Smooth muscle cell (in vitro differentiated cells): ENCODE measurements around the gene TRAF3. TPM values are rescaled to one million over a fixed set of nuclear protein-coding genes. Genes with fewer than 3 reads are reported as not detected.

Experiments
- DNase-seq: peaks from one replicate; lab custom pipeline; 2025; ENCODE audit not compliant: unreplicated experiment; lab: John Stamatoyannopoulos, UW
- H2AFZ ChIP-seq: fragments of 200-600 bp; sonication (generic); 2 replicates; pipeline ENCODE4 v1.6.0; 2016; ENCODE audit warnings: antibody characterized with exemption, low read depth, mild to moderate bottlenecking
- H3F3A ChIP-seq: fragments of 200-600 bp; sonication (generic); 2 replicates; pipeline ENCODE4 v1.6.0; 2017; ENCODE audit warnings: antibody characterized with exemption, low read depth
- H3K27ac ChIP-seq: fragments of 200-600 bp; sonication (generic); 2 replicates; pipeline ENCODE4 v1.5.1; 2016; ENCODE audit warnings: low read depth, mild to moderate bottlenecking
- H3K27me3 ChIP-seq: fragments of 200-600 bp; sonication (generic); 2 replicates; pipeline ENCODE4 v1.6.1; 2016; ENCODE audit warnings: low read depth, mild to moderate bottlenecking
- H3K36me3 ChIP-seq: fragments of 200-600 bp; sonication (generic); 2 replicates; pipeline ENCODE4 v1.5.1; 2016; ENCODE audit warnings: low read depth
- H3K4me1 ChIP-seq: fragments of 200-600 bp; sonication (generic); 2 replicates; pipeline ENCODE4 v1.5.1; 2016; ENCODE audit warnings: low read depth
- H3K4me2 ChIP-seq: fragments of 200-600 bp; sonication (generic); 2 replicates; pipeline ENCODE4 v1.6.0; 2016; ENCODE audit warnings: mild to moderate bottlenecking
- H3K4me3 ChIP-seq: fragments of 200-600 bp; sonication (generic); 2 replicates; pipeline ENCODE4 v1.5.1; 2016; ENCODE audit warnings: mild to moderate bottlenecking
- H3K79me2 ChIP-seq: fragments of 200-600 bp; sonication (generic); 2 replicates; pipeline ENCODE4 v1.6.0; 2016; ENCODE audit warnings: low read depth, mild to moderate bottlenecking
- H3K9ac ChIP-seq: fragments of 200-600 bp; sonication (generic); 2 replicates; pipeline ENCODE4 v1.6.0; 2016; ENCODE audit warnings: low read depth
- H3K9me3 ChIP-seq: fragments of 200-600 bp; sonication (generic); replicated peaks from 2 replicates; pipeline ENCODE4 v1.5.1; 2016; ENCODE audit warnings: low read depth
- H4K20me1 ChIP-seq: fragments of 200-600 bp; sonication (generic); 2 replicates; pipeline ENCODE4 v1.6.0; 2016; ENCODE audit warnings: low read depth
- WGBS: methylation state at CpG from one replicate; pipeline ENCODE4 v1.1.7; 2016; ENCODE audit warnings: low lambda C conversion rate; 5-methylcytosine and 5-hydroxymethylcytosine counted together
- polyA plus RNA-seq: library from polyadenylated mRNA; unstranded; fragments of >200 nt; fragmentation: Nextera tagmentation; extraction: Ambion mirVana; gene quantifications from 2 replicates; pipeline ENCODE4 v1.2.1, GENCODE V29; 2016
- total RNA-seq: library from RNA; depleted of rRNA; stranded (reverse); fragments of >200 nt; gene quantifications from 2 replicates; pipeline ENCODE4 v1.2.3, GENCODE V29; 2014
- TF ChIP-seq, protein P1 (sequence below): fragments of 200-600 bp; sonication (generic); IDR thresholded peaks from 2 replicates; pipeline ENCODE4 v1.5.1; 2017; ENCODE audit warnings: borderline replicate concordance, mild to moderate bottlenecking, antibody characterized with exemption; ENCODE audit not compliant: insufficient read depth, poor library complexity, severe bottlenecking

TRAF3 gene
- total and polyA plus RNA-seq, 2 experiments from 2014 or later: 9.4 to 24.6 TPM

DNA sequence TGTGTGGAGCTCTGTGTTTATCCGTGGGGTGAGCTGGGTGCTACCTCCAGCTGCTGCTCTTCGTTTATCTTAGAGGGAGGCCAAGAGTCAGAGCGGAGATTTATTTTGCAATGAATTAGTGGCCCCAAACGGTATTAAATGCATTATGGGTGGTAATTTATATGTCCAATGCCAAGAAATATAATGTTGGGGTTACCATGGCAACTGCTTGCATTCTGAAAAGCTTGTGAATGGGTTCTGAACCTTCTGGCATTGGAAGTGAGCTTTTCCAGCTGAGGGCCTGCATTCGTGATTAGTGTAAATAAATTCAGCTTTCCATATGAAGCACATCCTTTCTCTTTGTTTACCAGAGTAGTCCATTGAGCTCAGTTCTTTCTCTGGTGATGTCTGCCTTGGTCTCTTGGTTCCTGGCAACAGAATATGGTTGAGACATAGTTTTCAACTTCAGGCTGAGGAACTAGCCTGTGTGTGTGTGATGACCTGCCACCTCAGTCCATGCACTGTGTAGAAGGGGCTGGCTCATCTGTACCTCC lies 51.8 kb downstream of the TRAF3 start:
- no peaks in the 10 kb centered on the region for H3K36me3 ChIP-seq
- TF ChIP-seq, protein P1, sequence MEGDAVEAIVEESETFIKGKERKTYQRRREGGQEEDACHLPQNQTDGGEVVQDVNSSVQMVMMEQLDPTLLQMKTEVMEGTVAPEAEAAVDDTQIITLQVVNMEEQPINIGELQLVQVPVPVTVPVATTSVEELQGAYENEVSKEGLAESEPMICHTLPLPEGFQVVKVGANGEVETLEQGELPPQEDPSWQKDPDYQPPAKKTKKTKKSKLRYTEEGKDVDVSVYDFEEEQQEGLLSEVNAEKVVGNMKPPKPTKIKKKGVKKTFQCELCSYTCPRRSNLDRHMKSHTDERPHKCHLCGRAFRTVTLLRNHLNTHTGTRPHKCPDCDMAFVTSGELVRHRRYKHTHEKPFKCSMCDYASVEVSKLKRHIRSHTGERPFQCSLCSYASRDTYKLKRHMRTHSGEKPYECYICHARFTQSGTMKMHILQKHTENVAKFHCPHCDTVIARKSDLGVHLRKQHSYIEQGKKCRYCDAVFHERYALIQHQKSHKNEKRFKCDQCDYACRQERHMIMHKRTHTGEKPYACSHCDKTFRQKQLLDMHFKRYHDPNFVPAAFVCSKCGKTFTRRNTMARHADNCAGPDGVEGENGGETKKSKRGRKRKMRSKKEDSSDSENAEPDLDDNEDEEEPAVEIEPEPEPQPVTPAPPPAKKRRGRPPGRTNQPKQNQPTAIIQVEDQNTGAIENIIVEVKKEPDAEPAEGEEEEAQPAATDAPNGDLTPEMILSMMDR: no peak
- no peaks in the 10 kb centered on the region for H3K9me3 ChIP-seq
- no peaks in the 10 kb centered on the region for H3F3A ChIP-seq
- no peak overlapping the region for H3K27ac ChIP-seq
- peaks cover 64% of the 10 kb centered on the region for H3K79me2 ChIP-seq
- no peak for DNase-seq
- peaks cover 15% of the 10 kb centered on the region for H3K4me1 ChIP-seq
- 64% methylated on average over 5 of the region's 5 CpGs for WGBS
- H3K4me3 ChIP-seq: no peak overlapping the region
- no peak overlapping the region for H2AFZ ChIP-seq
- H3K4me2 ChIP-seq: no peak overlapping the region
- no peak overlapping the region for H3K9ac ChIP-seq
- H4K20me1 ChIP-seq: peaks cover 94% of the 10 kb centered on the region
- no peaks in the 10 kb centered on the region for H3K27me3 ChIP-seq

DNA sequence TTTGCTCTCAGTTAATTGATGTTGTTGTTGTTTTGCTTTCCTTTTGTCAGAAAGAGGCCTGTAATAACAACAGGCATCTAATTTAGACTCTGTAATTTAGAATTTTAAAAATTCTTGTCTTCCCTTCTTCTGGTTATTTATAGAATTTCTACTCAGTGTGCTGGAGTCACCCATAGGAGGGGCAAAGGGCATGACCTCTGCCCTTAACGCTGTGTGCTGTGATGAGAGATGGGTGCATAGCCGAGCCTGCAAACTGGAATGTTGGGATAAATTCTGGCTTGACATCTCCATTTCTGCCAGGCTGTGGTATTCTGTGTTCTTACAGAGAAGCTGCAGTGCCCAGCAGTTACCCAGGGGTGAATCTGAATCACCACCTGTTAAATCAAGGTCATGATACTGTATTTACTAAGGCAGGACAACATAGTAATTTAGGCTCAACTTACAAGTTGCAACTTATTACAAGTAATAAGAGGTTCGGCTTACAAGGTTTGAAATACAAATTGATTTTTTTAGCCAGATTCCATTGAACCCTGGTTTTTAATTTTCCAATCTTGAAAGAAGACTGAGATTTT lies 53.3 kb downstream of the TRAF3 start:
- Histone ChIP-seq H3K27me3 (no peaks in the 10 kb centered on the region), H3K4me2 (no peak overlapping the region), H3K9me3 (no peaks in the 10 kb centered on the region), H3K36me3 (no peaks in the 10 kb centered on the region), H3K4me3 (no peak overlapping the region), H3K27ac (no peak overlapping the region), H3K9ac (no peak overlapping the region), H3F3A (no peaks in the 10 kb centered on the region), H2AFZ (no peak overlapping the region), H3K4me1 (peaks cover 10% of the 10 kb centered on the region), H4K20me1 (peaks cover 83% of the 10 kb centered on the region), H3K79me2 (peaks cover 49% of the 10 kb centered on the region)
- 90% methylated on average over 3 of the region's 3 CpGs for WGBS
- TF ChIP-seq, protein P1: no peak
- DNase-seq: no peak

DNA sequence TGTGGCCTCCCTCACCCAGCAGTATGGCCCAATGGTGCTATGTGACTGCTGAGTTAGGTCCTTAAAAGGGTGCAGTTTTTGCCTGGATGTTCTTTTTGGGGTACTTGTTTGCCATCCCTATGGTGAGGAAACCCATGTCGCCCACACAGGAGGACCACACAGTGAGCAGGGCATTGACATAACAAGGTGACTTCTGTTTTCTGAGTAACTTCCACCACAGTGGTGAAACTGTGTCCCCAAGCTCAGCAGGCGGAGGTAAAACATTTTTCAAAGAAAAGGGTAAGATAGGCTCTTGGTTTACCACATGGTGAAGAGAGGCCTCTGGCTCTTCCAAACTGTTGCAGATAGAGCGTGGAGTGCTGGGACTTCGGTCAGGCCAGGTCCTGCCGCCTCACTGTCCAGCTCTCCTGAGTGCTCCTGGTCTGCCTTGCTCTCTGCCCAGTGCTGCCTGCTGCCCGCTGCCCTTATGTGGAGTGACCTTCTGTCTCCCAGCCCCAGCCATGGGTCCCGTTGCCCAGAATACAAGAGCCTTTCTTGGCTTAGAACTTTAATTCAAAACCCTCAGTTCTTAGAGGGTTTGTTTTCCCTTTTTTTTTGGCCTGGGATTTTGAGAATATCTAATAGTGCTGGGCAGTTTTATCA lies 54.0 kb downstream of the TRAF3 start:
- Histone ChIP-seq H3F3A (no peaks in the 10 kb centered on the region), H4K20me1 (peaks cover 83% of the 10 kb centered on the region), H3K4me2 (no peak overlapping the region), H3K27me3 (no peaks in the 10 kb centered on the region), H3K27ac (no peak overlapping the region), H3K9ac (no peak overlapping the region), H3K36me3 (no peaks in the 10 kb centered on the region), H3K4me3 (no peak overlapping the region), H3K79me2 (peaks cover 42% of the 10 kb centered on the region), H3K4me1 (peaks cover 10% of the 10 kb centered on the region), H2AFZ (no peak overlapping the region), H3K9me3 (no peaks in the 10 kb centered on the region)
- WGBS: 97% methylated on average over 7 of the region's 7 CpGs
- TF ChIP-seq, protein P1: no peak
- DNase-seq: no peak

DNA sequence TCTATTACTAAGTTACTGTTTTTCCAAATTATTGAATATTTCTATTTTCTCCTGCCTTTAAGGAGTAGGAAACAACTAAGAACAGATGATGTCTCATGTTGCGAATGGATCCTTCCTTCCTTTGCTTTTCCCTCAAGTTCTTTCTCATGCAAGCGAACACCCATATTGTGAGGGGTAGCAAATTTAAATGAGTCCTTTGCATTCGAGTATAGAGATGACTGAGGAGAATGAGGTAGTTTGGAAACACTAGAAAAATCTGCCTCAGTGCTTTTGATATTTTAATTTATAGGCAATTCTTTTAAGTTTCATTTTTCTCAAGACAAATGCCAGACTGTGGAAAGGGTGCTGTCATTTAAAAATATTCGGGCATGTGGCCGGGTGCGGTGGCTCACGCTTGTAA lies 56.1 kb downstream of the TRAF3 start:
- Histone ChIP-seq H3K4me2 (no peak overlapping the region), H3K27ac (no peak overlapping the region), H4K20me1 (peaks cover 81% of the 10 kb centered on the region), H3K9me3 (no peaks in the 10 kb centered on the region), H2AFZ (no peak overlapping the region), H3K4me1 (peaks cover 7% of the 10 kb centered on the region), H3F3A (no peaks in the 10 kb centered on the region), H3K36me3 (no peaks in the 10 kb centered on the region), H3K4me3 (no peak overlapping the region), H3K27me3 (no peaks in the 10 kb centered on the region), H3K79me2 (peaks cover 21% of the 10 kb centered on the region), H3K9ac (no peak overlapping the region)
- TF ChIP-seq, protein P1: no peak
- DNase-seq: no peak
- 89% methylated on average over 7 of the region's 7 CpGs for WGBS
